SK-N-SH treated with all-trans-retinoic acid at 6 μM for 48 hours (cell line): ENCODE results near the gene ZSWIM6.

ENCODE experiments used
- ATAC-seq: fragments of 200-7000 bp; cut with Tn5 transposase; 3 replicates; pipeline ENCODE4 v1.9.1; 2020; ENCODE audit warnings: mild to moderate bottlenecking, moderate library complexity
- ARNTL ChIP-seq: fragments of 450-650 bp; formaldehyde crosslinking; IDR thresholded peaks from 2 replicates; pipeline ENCODE4 v1.5.0; 2020; ENCODE audit warnings: low read depth, mild to moderate bottlenecking, moderate library complexity, borderline replicate concordance
- BACH2 ChIP-seq: fragments of 250-450 bp; sonication (Bioruptor Pico); IDR thresholded peaks from 2 replicates; pipeline ENCODE4 v1.9.0; 2021; ENCODE audit warnings: mild to moderate bottlenecking, borderline replicate concordance
- CREB5 ChIP-seq: fragments of 250-450 bp; sonication (Bioruptor Pico); IDR thresholded peaks from 2 replicates; pipeline ENCODE4 v1.5.1; 2020; ENCODE audit warnings: low read depth, mild to moderate bottlenecking, moderate library complexity
- CSRNP3 ChIP-seq: fragments of 250-450 bp; sonication (Bioruptor Pico); IDR thresholded peaks from 2 replicates; pipeline ENCODE4 v1.5.1; 2021; ENCODE audit warnings: mild to moderate bottlenecking, moderate library complexity
- ESRRG ChIP-seq: fragments of 250-450 bp; sonication (Bioruptor Pico); IDR thresholded peaks from 2 replicates; pipeline ENCODE4 v1.6.1; 2021; ENCODE audit warnings: mild to moderate bottlenecking
- GLIS3 ChIP-seq: fragments of 250-450 bp; sonication (Bioruptor Pico); IDR thresholded peaks from 2 replicates; pipeline ENCODE4 v1.5.0; 2020; ENCODE audit warnings: mild to moderate bottlenecking, moderate library complexity
- ISL1 ChIP-seq: fragments of 250-450 bp; sonication (Bioruptor Pico); IDR thresholded peaks from 2 replicates; pipeline ENCODE4 v2.1.2; 2022; ENCODE audit warnings: mild to moderate bottlenecking, moderate library complexity
- OSR1 ChIP-seq: fragments of 250-450 bp; sonication (Bioruptor Pico); IDR thresholded peaks from 2 replicates; pipeline ENCODE4 v1.8.0; 2022; ENCODE audit warnings: moderate library complexity, mild to moderate bottlenecking, inconsistent platforms
- PATZ1 ChIP-seq: fragments of 250-450 bp; sonication (Bioruptor Pico); IDR thresholded peaks from 2 replicates; pipeline ENCODE4 v1.8.0; 2020; ENCODE audit warnings: mild to moderate bottlenecking, moderate library complexity, borderline replicate concordance
- PPARA ChIP-seq: fragments of 250-450 bp; sonication (Bioruptor Pico); IDR thresholded peaks from 2 replicates; pipeline ENCODE4 v1.5.0; 2020; ENCODE audit warnings: mild to moderate bottlenecking, borderline replicate concordance
- RARB ChIP-seq: fragments of 250-450 bp; sonication (Bioruptor Pico); IDR thresholded peaks from 2 replicates; pipeline ENCODE4 v1.8.0; 2021; ENCODE audit warnings: mild to moderate bottlenecking, moderate library complexity
- SNAI2 ChIP-seq: fragments of 250-450 bp; sonication (Bioruptor Pico); IDR thresholded peaks from 2 replicates; pipeline ENCODE4 v1.5.0; 2020; ENCODE audit warnings: mild to moderate bottlenecking, moderate library complexity
- TCF4 ChIP-seq: fragments of 250-450 bp; sonication (Bioruptor Pico); IDR thresholded peaks from 2 replicates; pipeline ENCODE4 v1.8.0; 2021; ENCODE audit warnings: mild to moderate bottlenecking, moderate library complexity, borderline replicate concordance
- TOX ChIP-seq: fragments of 250-450 bp; sonication (Bioruptor Pico); IDR thresholded peaks from 2 replicates; pipeline ENCODE4 v1.8.0; 2021; ENCODE audit warnings: mild to moderate bottlenecking, moderate library complexity, borderline replicate concordance
- TSHZ2 ChIP-seq: fragments of 250-450 bp; sonication (Bioruptor Pico); IDR thresholded peaks from 2 replicates; pipeline ENCODE4 v1.5.0; 2020; ENCODE audit warnings: mild to moderate bottlenecking, moderate library complexity
- ZC3H10 ChIP-seq: fragments of 250-450 bp; sonication (Bioruptor Pico); IDR thresholded peaks from 2 replicates; pipeline ENCODE4 v1.5.1; 2021; ENCODE audit warnings: mild to moderate bottlenecking, moderate library complexity
- ZFP3 ChIP-seq: fragments of 250-450 bp; sonication (Bioruptor Pico); IDR thresholded peaks from 2 replicates; pipeline ENCODE4 v1.5.0; 2020; ENCODE audit warnings: mild to moderate bottlenecking, moderate library complexity
- ZNF565 ChIP-seq: fragments of 450-650 bp; formaldehyde crosslinking; conservative IDR thresholded peaks from 2 replicates; pipeline ENCODE4 v1.5.0; 2020; ENCODE audit warnings: low read depth, mild to moderate bottlenecking, moderate library complexity
- ZNF70 ChIP-seq: fragments of 450-650 bp; formaldehyde crosslinking; IDR thresholded peaks from 2 replicates; pipeline ENCODE4 v1.5.0; 2020; ENCODE audit warnings: mild to moderate bottlenecking, moderate library complexity
- ZNF8 ChIP-seq: fragments of 450-650 bp; formaldehyde crosslinking; IDR thresholded peaks from 2 replicates; pipeline ENCODE4 v1.5.0; 2020; ENCODE audit warnings: mild to moderate bottlenecking, moderate library complexity
- TF ChIP-seq, protein P1 (sequence below): fragments of 250-450 bp; sonication (Bioruptor Pico); IDR thresholded peaks from 2 replicates; pipeline ENCODE4 v1.8.0; 2021; ENCODE audit warnings: low read depth, mild to moderate bottlenecking, moderate library complexity, borderline replicate concordance

Gene ZSWIM6

GRCh38 chr5:61523073-61523472 is 191.0 kb downstream of the ZSWIM6 start:
- ATAC-seq, result no peak
- TF ChIP-seq SNAI2 (CRISPR knock-in tag), result no peak
- no peak for TF ChIP-seq ARNTL (CRISPR knock-in tag)
- no peak for TF ChIP-seq ISL1
- no peak for TF ChIP-seq ZFP3 (CRISPR knock-in tag)
- TF ChIP-seq GLIS3 (CRISPR knock-in tag), result no peak
- TF ChIP-seq TOX (CRISPR knock-in tag), result no peak
- TF ChIP-seq CSRNP3 (CRISPR knock-in tag), result no peak
- TF ChIP-seq PPARA (CRISPR knock-in tag), result no peak
- TF ChIP-seq ZNF8 (CRISPR knock-in tag), result no peak
- TF ChIP-seq BACH2 (CRISPR knock-in tag), result no peak
- TF ChIP-seq RARB (CRISPR knock-in tag), result no peak
- TF ChIP-seq PATZ1 (CRISPR knock-in tag), result no peak
- TF ChIP-seq ESRRG (CRISPR knock-in tag), result no peak
- TF ChIP-seq ZC3H10, result no peak
- no peak for TF ChIP-seq CREB5 (CRISPR knock-in tag)
- no peak for TF ChIP-seq TCF4 (CRISPR knock-in tag)
- no peak for TF ChIP-seq ZNF565 (CRISPR knock-in tag)
- no peak for TF ChIP-seq TSHZ2 (CRISPR knock-in tag)

- ATAC-seq, result no peak
Observed at GRCh38 chr5:61523997-61524396, 191.9 kb downstream of the ZSWIM6 start.

More at GRCh38 chr5:61523997-61524396, 191.9 kb downstream of the ZSWIM6 start:
- TF ChIP-seq PATZ1 (CRISPR knock-in tag) (no peak), OSR1 (CRISPR knock-in tag) (no peak), ZNF70 (CRISPR knock-in tag) (no peak), TSHZ2 (CRISPR knock-in tag) (no peak), ISL1 (no peak), GLIS3 (CRISPR knock-in tag) (no peak), ARNTL (CRISPR knock-in tag) (no peak), ESRRG (CRISPR knock-in tag) (no peak), TOX (CRISPR knock-in tag) (no peak)
- TF ChIP-seq, protein P1, sequence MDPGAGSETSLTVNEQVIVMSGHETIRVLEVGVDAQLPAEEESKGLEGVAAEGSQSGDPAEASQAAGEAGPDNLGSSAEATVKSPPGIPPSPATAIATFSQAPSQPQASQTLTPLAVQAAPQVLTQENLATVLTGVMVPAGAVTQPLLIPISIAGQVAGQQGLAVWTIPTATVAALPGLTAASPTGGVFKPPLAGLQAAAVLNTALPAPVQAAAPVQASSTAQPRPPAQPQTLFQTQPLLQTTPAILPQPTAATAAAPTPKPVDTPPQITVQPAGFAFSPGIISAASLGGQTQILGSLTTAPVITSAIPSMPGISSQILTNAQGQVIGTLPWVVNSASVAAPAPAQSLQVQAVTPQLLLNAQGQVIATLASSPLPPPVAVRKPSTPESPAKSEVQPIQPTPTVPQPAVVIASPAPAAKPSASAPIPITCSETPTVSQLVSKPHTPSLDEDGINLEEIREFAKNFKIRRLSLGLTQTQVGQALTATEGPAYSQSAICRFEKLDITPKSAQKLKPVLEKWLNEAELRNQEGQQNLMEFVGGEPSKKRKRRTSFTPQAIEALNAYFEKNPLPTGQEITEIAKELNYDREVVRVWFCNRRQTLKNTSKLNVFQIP (CRISPR knock-in tag), result no peak
